GM18951 (cell line): ENCODE results near the gene ASPSCR1.

Experiments
- POLR2A ChIP-seq: IDR thresholded peaks from 4 replicates; pipeline ENCODE4 v1.6.1; 2011; ENCODE audit warnings: mild to moderate bottlenecking; ENCODE audit not compliant: insufficient read length, insufficient read depth; ENCODE audit errors: extremely low read depth
- in situ Hi-C: fragments of 300-500 bp; cut with MboI; formaldehyde crosslinking; loops from one replicate; pipeline ENCODE4 v1.12.0; 2022; ENCODE audit warnings: low sequenced_read_pairs, mixed read lengths, inconsistent platforms; ENCODE audit not compliant: unreplicated experiment

Gene ASPSCR1

GRCh38 chr17:81934850-81935708, 42.4 kb upstream of the ASPSCR1 start:
- in situ Hi-C loops = no loop called here
- no peak for TF ChIP-seq POLR2A

GRCh38 chr17:81935709-81936084, 41.7 kb upstream of the ASPSCR1 start:
- in situ Hi-C loops = no loop called here
- no peak for TF ChIP-seq POLR2A

DNA sequence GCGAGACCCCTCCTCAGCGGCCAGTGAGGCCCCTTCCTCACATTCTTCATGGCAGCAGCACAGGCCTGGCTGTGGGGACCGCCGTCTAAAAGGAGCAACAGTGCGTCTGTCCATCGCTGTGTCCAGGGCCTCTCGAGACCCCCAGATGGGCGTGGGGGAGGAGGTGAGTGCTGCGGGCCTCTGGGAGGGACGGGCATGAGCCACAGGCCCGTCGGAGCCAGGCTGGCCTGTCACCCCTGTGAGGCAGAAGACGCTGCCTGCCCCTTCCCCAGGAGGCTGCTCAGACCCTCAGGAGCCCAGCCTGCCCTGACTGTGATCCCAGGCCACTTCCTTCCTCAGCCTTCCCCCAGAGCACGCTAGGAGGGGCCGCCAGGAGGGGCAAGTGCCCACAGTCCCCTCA, 38.2 kb upstream of the ASPSCR1 start:
- in situ Hi-C loops = no loop called here
- TF ChIP-seq POLR2A = no peak

- TF ChIP-seq POLR2A = no peak
- in situ Hi-C loops = no loop called here
Measured at GRCh38 chr17:81939881-81940385, 37.5 kb upstream of the ASPSCR1 start.

DNA sequence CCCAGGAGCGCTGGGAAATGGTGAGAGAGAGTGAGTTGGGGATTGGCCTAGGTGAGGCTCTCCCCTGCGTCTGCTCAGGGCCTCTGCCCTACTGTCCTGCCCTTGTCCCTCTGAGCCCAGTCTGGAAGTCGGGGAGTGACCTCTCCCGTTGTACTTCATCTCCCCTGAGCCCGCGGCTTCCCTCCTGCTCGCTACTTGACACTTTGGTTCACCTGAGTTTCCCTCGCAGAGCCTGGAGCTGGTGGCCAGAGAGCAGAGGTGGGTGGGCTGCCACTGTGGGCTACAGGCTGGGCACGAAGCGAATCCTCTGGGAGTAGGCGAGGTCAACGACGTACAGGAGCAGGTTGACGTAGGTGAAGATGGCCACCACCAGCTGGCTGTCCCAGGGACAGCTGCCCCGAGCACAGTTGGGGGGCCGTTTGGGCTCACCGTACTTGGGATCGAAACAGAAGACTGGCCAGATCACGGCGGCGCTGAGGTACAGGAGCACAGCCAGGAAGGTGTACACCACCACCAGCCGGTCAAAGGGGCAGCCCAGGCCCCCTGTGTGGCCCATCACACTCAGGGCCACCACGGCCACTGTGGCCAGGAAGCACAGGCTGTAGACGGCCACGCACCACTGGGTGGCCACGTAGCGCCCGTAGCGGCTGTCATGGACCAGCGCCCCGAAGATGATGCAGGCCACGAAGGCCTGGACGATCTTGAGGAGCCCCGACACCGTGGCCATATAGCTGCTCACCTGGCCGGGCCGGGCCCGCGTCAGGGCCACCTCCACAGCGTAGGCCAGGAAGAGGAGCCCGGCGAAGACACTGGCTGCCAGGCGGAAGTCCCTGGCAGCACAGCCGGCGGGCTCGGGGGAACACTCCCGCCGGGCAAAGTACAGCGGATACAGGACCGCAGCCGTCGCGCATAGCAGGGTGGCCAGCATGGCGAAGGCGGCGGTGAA, 36.6 kb upstream of the ASPSCR1 start:
- in situ Hi-C loops = no loop called here
- no peak for TF ChIP-seq POLR2A

DNA sequence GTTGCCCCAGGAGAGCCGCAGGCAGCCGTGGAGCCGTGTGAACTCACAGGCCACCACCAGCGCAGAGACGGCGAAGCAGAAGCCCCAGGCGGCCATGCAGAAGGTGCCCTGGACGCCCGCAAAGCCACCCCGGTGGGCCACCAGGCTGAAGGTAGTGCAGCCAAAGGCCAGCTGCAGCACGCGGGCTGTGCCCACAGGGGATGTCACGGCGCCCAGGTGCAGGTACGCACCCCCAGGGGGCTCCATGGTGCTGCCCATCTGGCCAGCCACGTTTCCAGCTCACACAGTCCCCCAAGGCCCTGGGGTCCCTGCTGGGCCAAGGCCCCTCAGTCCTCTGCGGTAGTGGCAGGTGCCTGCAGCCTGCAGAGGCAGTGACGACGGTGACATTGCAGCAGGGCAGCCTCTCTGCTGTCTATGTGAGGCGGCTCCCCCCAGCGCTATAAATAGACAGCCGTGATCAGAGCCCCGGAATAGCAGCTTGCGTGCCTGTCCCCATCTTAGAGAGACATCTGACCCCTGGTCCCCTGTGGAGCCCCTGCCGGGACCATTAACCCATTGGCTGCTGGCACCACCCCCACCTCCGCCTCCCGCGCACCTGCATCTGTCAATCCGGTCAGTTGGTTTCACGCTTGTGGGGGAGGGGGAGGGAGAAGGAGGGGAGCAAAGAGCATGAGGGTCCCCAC, 35.8 kb upstream of the ASPSCR1 start:
- in situ Hi-C loops = no loop called here
- TF ChIP-seq POLR2A = no peak

GRCh38 chr17:81942167-81942553, 35.3 kb upstream of the ASPSCR1 start:
- TF ChIP-seq POLR2A = no peak
- in situ Hi-C loops = no loop called here

GRCh38 chr17:81944858-81945257, 32.6 kb upstream of the ASPSCR1 start:
- no peak for TF ChIP-seq POLR2A
- in situ Hi-C loops = no loop called here

GRCh38 chr17:81947189-81947588, 30.2 kb upstream of the ASPSCR1 start, which contains the start of gene MYADML2:
TSS of gene MYADML2 (minus strand) at chr17:81947233. CDS start at chr17:81941741, 5,492 bp downstream.
- in situ Hi-C loops = no loop called here
- TF ChIP-seq POLR2A = no peak

DNA sequence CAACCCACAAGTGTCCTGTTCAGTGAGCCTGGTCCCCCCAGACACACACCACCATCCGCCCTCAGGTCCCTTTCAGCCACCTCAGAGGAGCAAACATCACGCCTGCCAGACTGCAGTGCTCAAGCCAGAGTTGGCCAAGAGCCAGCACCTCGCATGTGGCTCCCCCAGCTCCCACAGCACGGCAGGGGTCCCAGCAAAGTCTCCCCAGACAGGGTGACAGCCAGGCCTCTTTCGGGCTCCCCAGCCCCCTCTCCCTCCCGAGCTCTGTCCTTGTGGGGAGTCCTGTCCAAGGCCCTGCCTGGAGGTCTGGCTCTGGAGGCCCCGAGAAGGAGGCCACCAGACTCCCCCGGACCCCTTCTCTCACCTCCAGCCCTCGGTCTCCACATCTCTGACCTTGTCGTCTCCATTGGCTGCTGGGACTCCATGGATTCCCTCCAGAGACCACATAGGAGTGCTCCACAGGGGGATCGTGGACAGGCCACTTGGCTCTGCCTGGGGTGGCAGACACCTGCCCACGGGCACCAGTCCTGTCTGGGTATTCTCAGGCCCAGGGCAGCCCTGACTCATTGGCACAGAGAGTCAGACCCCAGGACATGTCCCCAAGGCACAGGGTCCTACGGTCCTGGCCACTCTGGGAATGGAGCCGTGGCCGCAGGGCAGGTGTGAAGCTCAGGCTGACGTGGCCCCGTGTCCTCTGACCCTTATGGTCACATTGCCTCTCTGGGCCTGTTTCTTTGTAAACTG, 28.6 kb upstream of the ASPSCR1 start:
- in situ Hi-C loops = no loop called here
- no peak for TF ChIP-seq POLR2A

DNA sequence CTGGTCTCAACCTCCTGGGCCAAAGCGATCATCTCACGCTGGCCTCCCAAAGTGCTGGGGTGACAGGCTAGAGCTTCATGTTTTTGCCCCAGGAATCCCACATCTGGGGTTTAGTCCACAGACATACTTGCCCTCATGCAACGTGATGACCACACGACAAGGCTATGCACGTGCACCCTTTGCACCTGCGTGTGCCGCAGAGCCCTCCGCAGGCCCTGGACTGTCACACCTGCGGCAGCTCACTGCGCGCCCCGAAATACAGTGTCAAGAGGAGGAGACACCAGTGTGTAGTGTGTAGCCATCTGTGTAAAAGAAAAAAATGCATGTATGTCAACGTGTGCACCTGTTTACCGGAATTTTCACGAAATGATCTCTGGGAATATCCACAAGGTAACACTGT, 26.9 kb upstream of the ASPSCR1 start:
- no peak for TF ChIP-seq POLR2A
- in situ Hi-C loops = no loop called here
